Muscle of back (tissue), 11 donors: Measurements from ENCODE around the gene AGTRAP. TPM values are rescaled to one million over a fixed set of nuclear protein-coding genes. Genes with fewer than 3 reads are reported as not detected.

Experiments used
- DNase-seq, 3 donors: peaks; one replicate each; pipeline versions ENCODE4 v3.0.0 to v3.0.0-alpha.2; 2013
- polyA plus RNA-seq, 10 donors: library from polyadenylated mRNA; unstranded; fragments of 120-200 nt; gene quantifications; one replicate each; pipeline ENCODE4 v1.2.1, GENCODE V29; 2013; ENCODE audit not compliant: insufficient read length in 10 of 10

AGTRAP gene
- polyA plus RNA-seq, 10 donors: 13.9 to 20.4 (median 16.7) TPM

DNA sequence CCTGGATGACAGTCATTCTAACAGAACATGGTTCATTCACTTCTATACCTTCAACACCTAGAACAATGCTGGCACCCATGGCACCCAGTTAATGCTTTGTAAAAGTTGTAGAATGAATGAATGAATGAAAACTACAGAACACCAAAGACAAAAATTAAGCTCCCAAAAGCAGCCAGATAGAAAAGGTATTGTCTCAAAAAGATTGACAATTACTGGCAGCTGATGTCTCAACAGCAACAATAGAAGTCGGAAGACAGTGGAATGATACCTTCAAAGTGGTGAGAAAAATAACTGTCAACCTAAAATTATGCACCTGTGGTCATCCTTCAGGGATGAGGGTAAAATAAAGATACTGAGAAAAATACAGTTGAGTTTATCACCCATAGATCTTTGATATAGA lies 21.1 kb downstream of the AGTRAP start:
- DNase-seq: no peak

DNA sequence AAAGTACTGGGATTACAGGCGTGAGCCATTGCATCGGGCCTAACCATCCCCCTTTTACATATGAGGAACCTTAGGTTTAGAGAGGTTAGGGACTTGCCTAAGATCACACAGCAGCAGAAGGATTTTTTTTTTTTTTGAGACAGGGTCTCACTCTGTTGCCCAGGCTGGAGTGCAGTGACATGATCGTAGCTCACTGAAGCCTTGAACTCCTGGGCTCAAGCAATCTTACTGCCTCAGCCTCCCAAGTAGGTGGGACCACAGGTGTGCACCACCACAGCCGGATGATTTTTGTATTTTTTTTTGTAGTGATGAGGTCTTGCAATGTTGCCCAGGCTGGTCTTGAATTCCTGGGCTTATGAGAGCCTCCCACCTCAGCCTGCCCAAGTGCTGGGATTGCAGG lies 23.9 kb downstream of the AGTRAP start:
- no peak for DNase-seq

DNA sequence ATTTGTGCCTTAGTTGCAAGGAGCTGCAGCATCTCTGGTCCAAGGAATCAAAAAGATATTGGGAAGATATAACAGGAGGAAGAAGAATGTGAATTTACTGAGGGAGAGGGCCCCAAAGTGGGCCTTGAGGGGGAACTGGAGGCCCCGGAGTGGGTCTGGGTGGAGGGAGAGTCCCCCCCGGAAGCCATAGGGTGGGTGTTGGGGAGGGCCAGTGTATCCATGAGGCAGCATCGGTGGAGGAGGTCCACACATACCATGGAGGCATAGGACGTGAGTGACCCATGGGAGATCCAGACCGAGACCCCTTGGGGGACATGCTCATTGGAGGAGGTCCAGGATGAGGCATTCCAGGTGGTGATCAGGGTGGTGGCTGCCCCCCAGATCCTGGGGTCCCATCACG lies 25.3 kb downstream of the AGTRAP start:
- no peak for DNase-seq

DNA sequence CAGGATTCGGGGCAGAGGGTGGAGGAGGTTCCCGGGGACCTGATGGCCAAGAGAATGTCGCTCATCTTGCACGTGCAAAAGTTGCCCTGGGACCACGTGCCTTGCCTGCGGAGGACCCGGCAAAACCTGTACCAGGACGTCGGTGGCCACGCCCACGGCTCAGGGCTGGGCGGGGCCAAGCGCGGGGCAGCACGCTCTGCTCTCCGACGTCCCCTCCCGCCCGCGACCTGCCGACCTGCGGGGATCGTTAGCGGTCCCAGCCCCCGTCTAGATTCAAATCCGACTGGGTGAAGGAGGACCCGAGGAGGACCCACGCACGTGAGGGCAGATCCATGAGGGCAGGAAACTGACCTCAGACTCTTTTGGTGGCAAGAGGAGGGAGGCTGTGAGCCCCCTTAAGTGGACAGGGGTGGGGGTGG lies 26.1 kb downstream of the AGTRAP start, which contains the start of gene C1orf167:
Gene C1orf167 (plus strand): TSS at position 206 of the 419 bp plus-strand sequence. CDS start 2,208 bp downstream, outside the sequence.
- DNase-seq: no peak

DNA sequence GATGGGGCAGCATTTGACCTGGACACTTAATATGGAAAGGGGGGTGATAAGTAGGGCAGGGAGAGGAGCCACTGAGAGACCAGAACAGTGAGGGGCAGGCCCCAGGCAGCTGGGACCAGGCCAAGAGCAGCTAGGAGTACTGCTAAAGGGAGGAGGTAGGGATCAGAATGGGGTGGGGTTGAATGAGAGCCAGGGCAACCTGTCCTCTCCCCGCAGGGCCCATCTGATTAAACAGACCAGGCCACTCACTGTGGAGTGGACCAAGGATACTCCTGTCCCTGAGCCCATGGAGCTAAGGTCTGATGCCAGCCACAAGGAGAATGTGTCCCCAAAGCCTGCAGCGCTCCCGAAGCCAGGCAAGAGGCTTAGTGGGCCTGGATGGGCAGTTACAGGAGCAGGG lies 28.2 kb downstream of the AGTRAP start:
- no peak for DNase-seq

DNA sequence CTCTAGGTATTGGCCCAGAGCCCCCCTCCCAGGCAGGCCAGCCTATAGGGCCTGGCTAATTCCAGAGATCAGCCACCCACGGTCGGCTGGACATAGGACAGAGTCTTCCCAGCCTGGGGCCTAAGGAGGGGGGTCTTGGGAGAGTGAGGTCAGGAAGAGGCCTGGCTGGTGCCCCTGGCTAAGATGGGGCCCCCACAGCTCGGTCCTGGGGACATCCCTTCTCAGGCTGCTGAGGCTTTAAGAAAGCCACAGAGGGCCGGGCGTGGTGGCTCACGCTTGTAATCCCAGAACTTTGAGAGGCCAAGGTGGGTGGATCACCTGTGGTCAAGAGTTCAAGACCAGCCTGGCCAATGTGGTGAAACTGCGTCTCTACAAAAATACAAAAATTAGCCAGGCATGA lies 28.6 kb downstream of the AGTRAP start:
- DNase-seq: no peak

DNA sequence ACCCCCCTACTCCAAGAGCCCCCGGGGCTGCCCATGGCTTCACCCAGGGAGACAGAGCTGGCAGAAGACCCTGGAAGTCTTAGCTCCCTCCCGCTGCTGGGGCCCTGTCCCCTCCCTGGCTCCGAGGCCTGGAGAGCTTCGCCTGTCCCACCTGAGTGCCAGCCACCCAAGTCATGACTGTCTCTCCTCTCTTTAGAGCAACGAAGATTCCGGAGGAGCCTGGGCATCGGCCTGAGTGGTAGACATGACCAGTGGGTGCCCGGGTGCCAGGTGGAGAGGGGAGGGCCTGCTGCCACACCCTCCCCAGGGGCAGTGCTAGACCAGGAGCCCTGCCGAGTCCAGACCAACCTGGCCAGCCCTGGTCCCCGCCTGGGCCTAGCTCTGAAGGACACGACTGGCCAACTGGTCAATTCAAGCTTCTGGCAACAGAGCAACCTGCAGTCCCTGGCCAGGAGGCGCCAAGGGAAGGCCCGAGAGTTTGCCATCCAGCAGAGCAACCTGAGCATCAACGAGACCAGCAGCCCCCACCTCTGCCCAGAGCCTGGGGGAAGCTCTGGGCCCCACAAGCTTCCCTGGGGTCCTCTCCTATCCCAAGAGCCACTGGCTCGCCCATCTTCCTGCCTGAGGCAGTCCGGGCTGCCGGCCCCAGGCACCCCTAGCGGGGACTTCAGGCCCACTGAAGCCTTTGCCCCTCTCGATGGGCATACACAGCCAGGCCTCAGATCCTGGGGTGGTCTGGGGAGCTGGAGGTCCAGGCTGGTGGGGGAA lies 29.9 kb downstream of the AGTRAP start:
- DNase-seq: no peak

DNA sequence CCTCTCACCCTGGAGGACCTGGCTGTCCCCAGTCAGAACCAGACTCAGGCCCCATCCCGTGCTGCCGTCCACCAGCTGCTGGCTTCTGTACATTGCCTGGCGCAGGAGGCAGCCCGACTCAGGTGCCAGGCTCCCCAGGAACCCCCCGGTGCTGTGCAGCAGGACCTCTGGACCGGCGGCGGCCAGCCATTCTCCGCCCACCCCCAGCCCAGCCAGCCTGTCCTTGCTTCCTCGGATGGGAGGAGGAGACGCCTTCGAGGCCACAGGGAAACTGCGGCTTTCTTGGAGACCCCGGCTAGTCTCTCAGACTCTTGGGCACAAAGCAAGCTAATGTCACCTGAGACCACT lies 30.5 kb downstream of the AGTRAP start:
- no peak for DNase-seq

DNA sequence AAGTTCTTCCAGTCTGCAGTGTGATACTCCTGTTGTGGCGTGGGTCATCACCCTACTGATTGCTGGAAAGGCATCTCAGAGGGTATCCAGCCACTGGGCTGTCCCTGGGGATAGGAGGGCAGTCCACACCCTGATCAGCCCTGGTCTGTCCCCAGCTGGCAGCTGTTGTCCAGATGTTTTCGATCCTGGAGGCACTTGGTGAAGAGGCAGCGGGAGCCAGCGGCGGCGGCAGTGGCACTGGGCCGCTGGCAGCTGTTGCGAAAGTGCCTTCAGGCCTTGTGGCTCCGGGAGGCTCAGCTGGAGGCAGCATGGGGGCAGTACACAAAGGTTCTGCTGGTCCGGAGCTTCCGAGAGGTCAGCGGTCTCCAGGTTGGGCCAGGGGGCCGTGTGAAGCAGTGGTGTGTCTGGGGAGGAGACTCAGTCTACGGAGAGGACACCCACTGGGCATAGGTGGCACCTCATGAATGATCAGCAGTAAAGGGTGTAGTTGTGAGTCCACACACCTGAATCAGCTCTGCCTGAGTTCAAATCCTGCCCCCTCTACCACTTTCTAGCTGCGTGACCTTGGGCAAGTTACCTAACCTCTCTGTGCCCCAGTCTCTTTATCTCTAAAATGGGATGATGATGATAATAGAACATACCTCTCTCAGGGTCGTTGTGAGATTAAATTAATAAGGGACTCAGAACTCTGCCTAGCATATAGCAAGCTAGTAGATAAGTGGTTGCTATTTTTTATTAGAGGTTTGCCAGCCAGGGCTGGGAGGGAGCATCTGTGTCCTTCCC lies 32.2 kb downstream of the AGTRAP start:
- DNase-seq: peak in 1 of 3 donors; percentile 38

DNA sequence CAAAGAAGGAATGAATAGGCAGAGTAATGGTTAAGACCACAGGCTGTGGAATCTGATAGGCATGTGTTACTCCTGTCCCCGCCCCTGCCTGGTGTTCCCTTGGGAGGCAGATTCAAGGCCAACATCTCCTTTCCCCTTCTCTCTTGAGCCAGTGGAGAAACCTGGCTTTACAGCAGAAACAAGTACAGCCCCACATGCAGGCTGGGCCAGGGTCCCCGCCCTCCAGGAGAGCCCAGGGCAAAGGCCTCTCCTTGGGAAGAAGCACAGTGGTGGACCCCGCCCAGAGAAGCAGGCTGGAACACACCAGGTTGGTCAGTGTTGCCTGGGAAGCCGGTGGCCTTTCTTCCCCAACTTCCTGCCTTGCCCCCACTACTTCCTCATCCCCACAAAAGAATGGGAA lies 32.9 kb downstream of the AGTRAP start:
- no peak for DNase-seq

DNA sequence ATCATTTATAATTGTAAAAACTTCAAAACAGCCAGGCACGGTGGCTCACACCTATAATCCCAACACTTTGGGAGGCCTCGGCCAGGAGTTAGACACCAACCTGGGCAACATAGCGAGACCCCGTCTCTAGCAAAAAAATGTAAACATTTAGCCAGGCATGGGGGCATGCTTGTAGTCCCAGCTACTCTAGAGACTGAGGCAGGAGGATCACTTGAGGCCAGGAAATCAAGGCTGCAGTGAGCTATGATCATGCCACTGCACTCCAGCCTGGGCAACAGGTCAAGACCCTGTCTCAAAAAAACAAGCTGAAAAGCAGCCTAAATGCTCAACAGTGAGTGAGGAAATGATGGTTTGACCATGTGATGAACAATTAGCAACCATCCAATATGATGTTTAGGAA lies 33.3 kb downstream of the AGTRAP start:
- DNase-seq: no peak

DNA sequence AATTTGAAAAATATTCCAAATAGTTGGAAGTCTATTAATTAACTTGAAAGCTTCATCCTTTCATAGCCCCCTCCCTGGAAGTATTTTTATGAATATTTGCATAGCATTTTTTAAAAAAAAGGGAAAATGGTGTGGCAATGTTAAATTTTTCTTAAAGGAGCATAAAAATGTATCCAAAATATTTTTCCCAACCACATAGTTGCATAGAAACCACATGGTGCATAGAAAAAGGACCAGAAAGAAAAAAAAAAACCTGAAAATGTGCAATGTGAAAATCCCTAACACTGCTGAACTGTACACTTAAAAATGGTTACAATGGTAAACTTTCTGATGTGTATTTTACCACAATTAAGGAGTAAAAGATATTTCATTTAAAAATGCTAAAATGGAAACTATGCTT lies 34.1 kb downstream of the AGTRAP start:
- no peak for DNase-seq

DNA sequence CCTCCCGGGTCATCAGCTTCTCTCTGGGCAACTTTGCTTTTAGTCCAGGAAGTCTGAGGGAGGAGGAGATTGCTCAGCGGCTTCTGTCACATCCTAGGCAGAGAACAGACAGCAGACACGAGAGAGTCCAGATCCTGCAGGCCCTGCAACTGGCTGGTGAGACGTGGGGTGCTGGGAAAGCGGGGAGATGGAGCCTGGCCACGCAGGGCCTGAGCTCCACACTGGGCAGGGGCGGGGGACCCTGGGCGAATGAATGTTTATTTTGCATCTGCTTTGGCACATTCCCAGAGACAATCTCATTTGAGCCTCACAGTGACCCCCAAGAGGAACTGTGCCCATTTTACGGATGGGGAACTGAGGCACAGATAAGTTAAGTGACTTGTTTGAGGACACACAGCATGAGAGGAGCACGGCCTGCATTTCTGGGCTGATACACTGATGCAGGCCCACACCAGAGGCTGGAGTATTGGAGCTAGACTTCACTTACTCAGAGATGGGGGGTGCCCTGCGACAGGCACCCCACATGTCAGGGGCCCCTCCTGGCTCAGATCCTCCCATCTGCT lies 35.6 kb downstream of the AGTRAP start:
- DNase-seq: no peak

DNA sequence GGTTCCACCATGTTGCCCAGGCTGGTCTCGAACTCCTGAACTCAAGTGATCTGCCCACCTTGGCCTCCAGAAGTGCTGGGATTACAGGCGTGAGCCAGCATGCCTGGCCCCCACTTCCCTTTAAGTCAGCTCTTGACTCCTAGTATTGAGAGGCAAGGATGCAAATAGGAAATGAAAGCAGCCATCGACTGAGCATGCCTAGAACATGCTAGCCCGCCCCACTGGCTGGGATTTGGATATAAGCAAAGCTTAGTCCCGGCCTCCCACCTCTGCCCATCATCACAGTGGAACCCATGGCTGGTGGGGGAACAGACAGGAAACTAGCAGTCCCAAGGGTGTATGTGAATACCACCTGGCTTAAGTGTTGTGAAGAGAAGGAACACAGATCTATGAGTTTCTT lies 36.5 kb downstream of the AGTRAP start:
- no peak for DNase-seq

DNA sequence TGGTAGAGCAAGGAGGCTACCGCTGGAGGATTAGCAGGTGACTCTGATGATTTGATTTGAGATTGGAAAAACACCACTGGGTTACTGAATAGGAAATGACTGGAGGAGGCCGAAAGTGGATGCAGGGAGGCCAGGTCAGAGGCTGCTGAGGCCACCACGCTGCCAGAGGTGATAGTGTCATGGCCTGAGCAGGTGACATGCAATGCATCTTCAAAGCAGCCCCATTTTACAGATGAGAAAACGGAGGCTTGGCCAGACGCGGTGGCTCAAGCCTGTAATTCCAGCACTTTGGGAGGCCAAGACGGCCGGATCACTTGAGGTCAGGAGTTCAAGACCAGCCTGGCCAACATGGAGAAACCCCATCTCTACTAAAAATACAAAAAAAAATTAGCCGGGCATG lies 38.8 kb downstream of the AGTRAP start:
- DNase-seq: no peak

DNA sequence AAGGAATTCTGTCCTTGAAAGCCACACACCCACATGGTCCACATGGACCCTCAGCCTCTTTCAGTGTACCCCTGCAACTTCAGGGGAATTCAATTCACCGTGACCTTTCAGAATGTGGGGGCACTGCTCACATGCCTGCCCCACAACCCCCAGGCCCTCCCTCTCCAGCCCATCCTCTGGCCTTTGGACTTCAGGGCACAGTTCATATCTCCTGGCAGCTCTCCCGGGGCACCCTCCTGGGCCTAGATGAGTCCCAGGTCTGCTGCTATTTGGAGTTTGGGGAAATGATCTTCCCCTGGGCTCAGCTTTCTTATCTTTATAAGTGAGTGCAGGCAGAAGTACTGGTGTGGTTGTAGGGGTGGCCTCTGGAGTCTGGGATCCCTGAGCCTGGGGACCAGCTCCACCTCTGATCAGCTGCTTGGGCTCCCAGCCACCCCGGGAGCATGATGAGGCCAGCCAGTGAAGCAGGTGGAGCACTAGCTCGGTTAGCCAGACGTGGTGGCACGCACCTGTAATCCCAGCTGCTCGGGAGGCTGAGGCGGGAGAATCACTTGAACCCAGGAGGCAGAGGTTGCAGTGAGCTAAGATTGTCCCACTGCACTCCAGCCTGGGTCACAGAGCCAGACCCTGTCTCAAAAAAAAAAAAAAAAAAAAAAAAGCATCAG lies 41.9 kb downstream of the AGTRAP start:
- DNase-seq: no peak

DNA sequence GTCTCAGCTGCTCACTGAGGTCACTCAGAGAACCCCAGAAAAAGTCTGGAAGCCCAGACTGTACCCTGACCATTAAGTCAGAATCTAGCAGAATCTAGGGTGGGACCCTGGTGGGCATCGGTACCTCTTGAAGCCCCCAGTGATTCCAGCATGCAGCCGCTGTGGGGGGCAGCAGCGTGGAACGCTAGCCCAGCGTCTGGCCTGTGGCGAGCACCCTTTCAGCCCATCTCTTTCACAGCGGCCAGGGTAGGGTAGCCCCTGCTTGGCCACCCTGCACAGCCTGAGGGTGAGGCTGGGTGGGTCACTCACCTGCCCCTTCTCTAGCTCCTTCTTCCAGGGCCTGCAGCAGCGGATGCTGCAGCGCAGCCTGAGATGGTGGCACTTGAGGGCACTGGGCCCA lies 42.4 kb downstream of the AGTRAP start:
- no peak for DNase-seq

DNA sequence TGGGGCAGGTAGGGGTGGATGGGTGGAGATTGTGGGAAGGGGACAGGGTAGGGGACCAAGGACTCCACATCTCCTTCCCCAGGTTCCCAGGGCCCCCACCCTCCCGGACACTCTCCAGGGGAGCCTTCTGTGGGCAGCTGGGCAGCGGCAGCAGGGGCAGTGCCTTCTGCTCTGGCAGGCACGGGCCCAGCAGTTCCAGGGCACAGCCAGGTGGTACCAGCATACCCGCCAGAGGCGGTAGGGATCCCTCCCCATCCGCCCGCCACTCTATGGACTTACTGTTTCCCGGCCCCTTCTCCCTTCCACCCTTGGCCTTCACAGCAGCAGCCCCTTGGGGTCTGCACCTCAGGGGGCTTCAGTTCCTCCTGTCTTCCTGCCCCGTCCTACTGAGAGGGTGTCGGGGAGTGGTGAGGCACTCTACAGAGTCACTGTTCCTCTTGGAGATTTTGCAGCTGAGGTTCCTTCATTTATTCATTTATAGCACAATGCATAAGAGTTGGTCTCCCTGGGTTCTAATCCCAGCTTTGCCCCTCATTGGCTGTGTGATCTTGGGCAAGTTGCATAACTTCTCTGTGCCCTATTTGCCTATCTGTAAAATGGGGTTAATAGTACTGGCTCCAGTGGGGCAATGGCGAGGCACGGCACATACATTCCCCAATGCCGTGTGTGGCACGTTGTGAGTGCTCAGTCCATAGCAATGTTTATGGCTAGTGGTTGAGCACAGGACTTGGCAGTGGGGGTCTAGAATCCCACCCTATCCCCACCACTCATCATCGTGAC lies 43.1 kb downstream of the AGTRAP start:
- no peak for DNase-seq

DNA sequence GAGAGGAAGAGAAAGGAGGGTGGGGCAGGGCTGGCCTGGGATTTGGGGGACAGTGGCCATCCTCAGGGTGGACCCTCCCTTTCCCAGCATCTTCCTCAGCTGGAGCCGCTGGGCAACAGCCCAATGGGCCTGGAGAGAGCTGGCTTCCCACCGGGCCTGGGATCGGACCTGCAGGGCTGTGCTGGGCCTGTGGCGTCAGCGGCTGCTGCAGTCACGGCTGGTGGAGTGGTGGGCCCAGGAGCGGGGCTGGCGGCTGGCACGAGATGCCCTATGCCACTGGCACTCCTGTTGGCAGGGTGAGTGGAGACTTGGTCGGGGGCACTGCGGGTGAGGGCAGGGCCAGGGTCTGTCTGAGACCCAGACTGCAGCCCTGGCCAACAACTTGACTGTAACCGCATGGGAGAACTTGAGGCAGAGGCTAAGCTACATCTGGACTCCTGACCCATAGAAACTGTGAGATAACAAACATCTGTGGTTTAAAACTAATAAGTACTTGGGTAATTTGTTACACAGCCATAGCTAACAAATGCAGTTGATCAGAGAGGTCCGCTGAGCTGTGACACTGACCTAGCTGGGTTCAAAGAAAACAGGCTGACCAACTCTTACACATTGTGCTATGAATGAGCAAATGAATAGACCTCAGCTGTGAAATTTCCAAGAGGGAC lies 43.9 kb downstream of the AGTRAP start:
- no peak for DNase-seq

DNA sequence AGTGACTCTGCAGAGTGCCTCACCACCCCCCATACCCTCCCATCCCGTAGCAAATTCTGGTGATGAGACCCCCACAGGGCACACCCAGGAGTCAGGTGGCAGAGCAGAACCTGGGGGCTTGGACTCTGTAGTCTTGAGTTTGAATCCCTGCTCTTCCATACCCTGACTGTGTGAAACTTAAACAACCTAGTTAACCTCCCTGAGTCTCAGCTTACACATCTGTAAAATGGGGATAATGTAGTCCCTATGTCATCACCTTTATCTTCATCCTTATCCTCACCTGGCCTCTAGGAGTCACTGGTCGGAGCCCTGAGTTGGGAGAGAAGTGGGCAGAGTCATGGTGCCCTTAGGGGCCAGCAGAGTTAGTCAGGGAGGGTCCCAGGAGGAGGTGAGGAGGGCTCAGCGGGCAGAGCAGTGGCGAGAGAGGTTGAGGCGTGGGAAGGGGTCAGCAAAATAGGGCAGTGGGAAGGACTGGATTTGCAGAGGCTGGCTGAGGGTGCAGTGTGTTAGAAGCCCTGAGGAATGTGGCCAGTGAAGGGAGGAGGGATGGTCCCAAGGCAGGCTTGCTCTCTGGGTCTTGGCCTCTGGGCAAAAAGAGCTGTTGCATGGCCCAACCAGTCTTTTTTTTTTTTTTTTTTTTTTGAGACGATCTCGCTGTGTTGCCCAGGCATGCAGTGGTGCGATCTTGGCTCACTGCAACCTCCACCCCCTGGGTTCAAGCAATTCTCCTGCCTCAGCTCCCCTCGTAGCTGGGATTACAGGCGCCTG lies 44.6 kb downstream of the AGTRAP start:
- DNase-seq: no peak
